Progenitor cell of endocrine pancreas (in vitro differentiated cells): Measurements from ENCODE around the gene KIF12. TPM values are rescaled to one million over a fixed set of nuclear protein-coding genes. Genes with fewer than 3 reads are reported as not detected.

ENCODE experiments used
- DNase-seq: peaks from one replicate; pipeline ENCODE4 v3.0.0; 2021; ENCODE audit warnings: low spot score; ENCODE audit not compliant: unreplicated experiment
- H3K27ac Mint-ChIP-seq: 2 replicates; pipeline ENCODE4 v1.8.0; 2021; ENCODE audit warnings: mild to moderate bottlenecking, moderate library complexity, mixed read lengths
- H3K27me3 Mint-ChIP-seq: 2 replicates; pipeline ENCODE4 v1.8.0; 2021; ENCODE audit warnings: mixed read lengths
- H3K36me3 Mint-ChIP-seq: 2 replicates; pipeline ENCODE4 v1.8.0; 2022; ENCODE audit warnings: mixed read lengths; ENCODE audit not compliant: insufficient read depth
- H3K4me1 Mint-ChIP-seq: 2 replicates; pipeline ENCODE4 v1.8.0; 2021; ENCODE audit warnings: low read depth, mixed read lengths
- H3K4me3 Mint-ChIP-seq: 2 replicates; pipeline ENCODE4 v1.8.0; 2021; ENCODE audit warnings: low read depth, mild to moderate bottlenecking, moderate library complexity, mixed read lengths
- H3K9me3 Mint-ChIP-seq: 2 replicates; pipeline ENCODE4 v1.8.0; 2021; ENCODE audit warnings: low read depth, mixed read lengths
- CTCF ChIP-seq: fragments of 200-600 bp; sonication (generic); IDR thresholded peaks from one replicate; pipeline ENCODE4 v1.5.0; 2021; ENCODE audit warnings: antibody characterized with exemption, mild to moderate bottlenecking; ENCODE audit not compliant: unreplicated experiment
- total RNA-seq: library from RNA; stranded (reverse); gene quantifications from 2 replicates; pipeline ENCODE4 v1.2.1, GENCODE V29; 2021

The KIF12 gene
- total RNA-seq, 1 donor from 2014 or later: 176 TPM

GRCh38 chr9:114059047-114059803, 39.9 kb downstream of the KIF12 start:
- peak overlapping the region; percentile 81 for H3K27ac Mint-ChIP-seq
- H3K4me3 Mint-ChIP-seq: no peak overlapping the region
- H3K4me1 Mint-ChIP-seq: peaks cover 8% of the 10 kb centered on the region
- no peak for TF ChIP-seq CTCF
- no peak for DNase-seq
- H3K9me3 Mint-ChIP-seq: no peaks in the 10 kb centered on the region
- H3K36me3 Mint-ChIP-seq: peaks cover 46% of the 10 kb centered on the region
- H3K27me3 Mint-ChIP-seq: no peaks in the 10 kb centered on the region

DNA sequence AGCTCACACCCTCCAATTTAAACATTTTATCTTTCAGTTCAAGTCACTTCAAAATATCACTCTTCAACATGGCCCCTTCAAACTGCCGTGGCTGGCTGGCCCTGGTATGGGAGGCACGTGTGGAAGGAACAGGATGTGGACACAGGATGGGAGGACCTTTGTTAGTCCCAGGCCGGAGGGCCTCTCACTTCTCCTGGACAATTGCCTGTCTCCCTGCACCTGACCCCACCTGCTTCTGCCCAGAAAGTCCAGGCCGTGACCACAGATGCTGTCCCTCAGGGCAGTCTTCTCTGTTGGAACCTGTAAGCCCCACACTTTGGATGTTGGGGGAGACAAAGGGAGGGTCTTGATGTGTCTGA, 40.4 kb downstream of the KIF12 start:
- H3K9me3 Mint-ChIP-seq: no peaks in the 10 kb centered on the region
- peaks cover 8% of the 10 kb centered on the region for H3K4me1 Mint-ChIP-seq
- H3K27me3 Mint-ChIP-seq: no peaks in the 10 kb centered on the region
- no peak for DNase-seq
- peaks cover 44% of the 10 kb centered on the region for H3K36me3 Mint-ChIP-seq
- H3K27ac Mint-ChIP-seq: peak overlapping the region; percentile 81
- no peak overlapping the region for H3K4me3 Mint-ChIP-seq
- no peak for TF ChIP-seq CTCF

GRCh38 chr9:114057161-114057885, 41.8 kb downstream of the KIF12 start:
- Mint-ChIP-seq H3K4me3 (no peak overlapping the region), H3K27me3 (no peaks in the 10 kb centered on the region), H3K27ac (peak overlapping the region; percentile 47), H3K4me1 (peaks cover 5% of the 10 kb centered on the region), H3K36me3 (peaks cover 39% of the 10 kb centered on the region), H3K9me3 (no peaks in the 10 kb centered on the region)
- no peak for TF ChIP-seq CTCF
- no peak for DNase-seq

DNA sequence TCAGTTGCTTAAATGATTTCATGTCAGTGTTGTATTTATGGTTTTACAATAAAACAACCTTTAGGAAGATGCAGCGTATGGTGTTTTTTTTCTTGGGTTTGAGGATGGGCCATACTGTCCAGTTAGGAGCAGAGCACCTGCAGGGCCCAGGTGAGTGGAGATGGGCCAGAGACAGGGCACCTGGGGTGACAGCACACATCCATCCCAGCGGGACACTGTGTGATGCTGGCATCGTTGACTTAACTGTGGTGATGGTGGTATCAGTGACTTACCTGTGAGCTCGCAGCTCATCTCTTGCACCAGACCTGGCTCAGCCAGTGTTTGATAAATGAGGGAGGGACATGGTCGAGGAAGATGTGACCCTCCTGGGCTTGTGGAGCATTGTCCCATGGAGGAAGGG, 42.6 kb downstream of the KIF12 start:
- no peak for TF ChIP-seq CTCF
- Mint-ChIP-seq H3K27me3 (no peaks in the 10 kb centered on the region), H3K9me3 (no peaks in the 10 kb centered on the region), H3K27ac (peak overlapping the region; percentile 31), H3K4me3 (no peak overlapping the region), H3K36me3 (peaks cover 38% of the 10 kb centered on the region), H3K4me1 (peaks cover 2% of the 10 kb centered on the region)
- DNase-seq: no peak

DNA sequence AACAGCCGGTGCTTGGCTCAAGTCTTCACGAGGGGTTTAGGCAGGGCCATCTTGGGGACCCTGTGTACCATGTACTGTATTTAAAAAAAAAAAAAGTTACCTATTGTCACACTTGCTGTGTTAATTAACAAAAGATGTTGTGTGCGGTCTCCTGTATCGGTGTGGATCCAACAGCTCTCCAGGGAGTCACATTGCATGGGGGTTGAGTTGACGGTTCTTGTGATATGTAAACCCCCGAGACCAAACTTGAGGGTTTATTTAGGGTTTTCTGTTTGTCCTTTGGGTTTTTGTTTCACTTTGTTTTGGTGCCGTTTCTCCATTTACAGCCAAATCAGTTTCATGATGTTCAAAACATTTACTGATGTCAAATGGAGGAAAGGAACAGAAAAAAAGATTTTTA, 43.2 kb downstream of the KIF12 start:
- Mint-ChIP-seq H3K9me3 (no peaks in the 10 kb centered on the region), H3K27ac (no peak overlapping the region), H3K27me3 (no peaks in the 10 kb centered on the region), H3K4me3 (no peak overlapping the region), H3K36me3 (peaks cover 38% of the 10 kb centered on the region), H3K4me1 (peaks cover 2% of the 10 kb centered on the region)
- DNase-seq: no peak
- TF ChIP-seq CTCF: no peak
